Measurements from ENCODE around the gene A3GALT2. TPM values are rescaled to one million over a fixed set of nuclear protein-coding genes. Genes with fewer than 3 reads are reported as not detected.

The A3GALT2 gene
- total and polyA plus RNA-seq, 2 donors (not counting 1 experiment from before 2014, with no cell fraction given) = not detected

DNA sequence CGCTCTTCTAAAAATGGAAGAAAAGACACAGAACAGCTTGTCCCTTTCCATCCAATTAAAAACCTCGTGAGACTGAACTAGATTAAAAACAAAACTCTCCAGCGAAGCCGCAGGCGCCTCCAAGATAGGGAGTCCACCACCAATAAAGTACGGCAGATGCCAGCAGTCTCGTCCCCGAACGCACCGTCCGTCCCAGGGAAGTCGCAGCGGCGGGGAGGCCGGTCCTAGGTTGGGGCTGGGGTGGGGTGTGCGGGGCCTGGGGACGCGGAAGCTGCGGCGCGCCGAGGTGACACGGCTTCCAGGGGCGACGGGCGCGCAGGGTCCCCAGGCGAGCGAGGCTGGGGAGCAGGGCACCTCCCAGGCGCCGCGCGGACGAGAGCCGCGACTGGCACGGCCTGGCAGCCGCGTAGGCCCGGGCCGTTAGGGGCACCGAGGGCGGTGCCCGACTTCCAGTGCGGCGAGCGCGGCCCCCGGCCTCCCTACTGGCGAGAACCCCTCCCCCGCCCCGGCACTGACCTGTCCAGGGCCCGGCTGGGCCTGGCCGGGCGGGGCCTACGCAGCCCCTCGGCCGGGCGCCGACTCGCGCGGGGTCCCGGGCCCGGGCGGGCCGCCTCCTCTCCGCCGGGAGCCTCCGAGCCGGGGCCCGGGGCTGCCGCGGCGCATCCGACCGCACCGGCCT, 28.3 kb upstream of the A3GALT2 start:
- Mint-ChIP-seq H3K27me3 (no peaks in the 10 kb centered on the region), H3K27ac (peak overlapping the region; percentile 89), H3K4me3 (peak overlapping the region; percentile 92), H3K9me3 (ENCODE audit: insufficient read depth) (no peaks in the 10 kb centered on the region), H3K4me1 (peaks cover 37% of the 10 kb centered on the region)
- Histone ChIP-seq H3K9me3 (ENCODE audit: control extremely low read depth in 1 of 3, control insufficient read depth in 2 of 3, insufficient read depth in 1 of 3, low read length in 2 of 3) (no peaks in the 10 kb centered on the region), H3K4me1 (ENCODE audit: control insufficient read depth in 2 of 2, insufficient read depth in 2 of 2, low read length in 2 of 2) (peaks cover 16 to 20% of the 10 kb centered on the region in 2 donors), H3K36me3 (replicated peaks in 1 of 2; ENCODE audit: control extremely low read depth in 1 of 2, control insufficient read depth in 1 of 2, extremely low read depth in 1 of 2, insufficient read depth in 2 of 2, low read length in 1 of 2) (peaks cover 0 to 2% of the 10 kb centered on the region in 2 experiments), H3K27me3 (replicated peaks in 1 of 4; ENCODE audit: control extremely low read depth in 1 of 4, control insufficient read depth in 3 of 4, insufficient read depth in 4 of 4, low read length in 3 of 4) (peaks cover 0 to 3% (median 0%) of the 10 kb centered on the region in 4 experiments), H3K27ac (ENCODE audit: low read length in 2 of 2) (peak overlapping the region in 1 of 2 donors; percentile 54), H4K20me1 (ENCODE audit: control insufficient read depth, insufficient read depth, low read length, poor library complexity, severe bottlenecking) (peaks cover 22% of the 10 kb centered on the region), H3K4me2 (replicated peaks; ENCODE audit: low read depth, low read length, poor library complexity, severe bottlenecking) (peak overlapping the region; percentile 94), H2AFZ (ENCODE audit: insufficient read depth, low read depth, low read length, poor library complexity, severe bottlenecking) (peak overlapping the region; percentile 59), H3K9ac (ENCODE audit: low read length) (peak overlapping the region; percentile 70), H3K79me2 (ENCODE audit: control insufficient read depth, insufficient read depth, low read length) (peaks cover 49% of the 10 kb centered on the region), H3K4me3 (ENCODE audit: control extremely low read depth in 1 of 5, extremely low read depth in 1 of 5, insufficient read depth in 1 of 5, low read depth in 2 of 5, low read length in 4 of 5) (peak overlapping the region; percentile 43 to 92 (median 69))
- DNase-seq = peak; percentile 69
- POLR2A ChIA-PET = no interaction called here
- under 1% methylated on average over 78 of the region's 78 CpGs for WGBS (ENCODE audit: insufficient coverage)
- CTCF ChIA-PET = interaction anchor here (0.8 to 2.3 kb wide), 2 partner anchors 18 to 222 kb away, joined by 3 to 10 read pairs; no protein-coding TSS in a partner anchor
- intact Hi-C loops (cut with micrococcal nuclease) = loop anchor here (1.0 kb wide), 1 partner anchor 94 kb away; no protein-coding TSS in a partner anchor
- ATAC-seq (ENCODE audit: low read depth) = peak; percentile 26
- TF ChIP-seq EZH2 (IDR thresholded peaks at IDR 0.05; ENCODE audit: borderline replicate concordance, insufficient read depth, low read depth, low read length, poor library complexity, severe bottlenecking) = no peak
- TF ChIP-seq, protein P1, sequence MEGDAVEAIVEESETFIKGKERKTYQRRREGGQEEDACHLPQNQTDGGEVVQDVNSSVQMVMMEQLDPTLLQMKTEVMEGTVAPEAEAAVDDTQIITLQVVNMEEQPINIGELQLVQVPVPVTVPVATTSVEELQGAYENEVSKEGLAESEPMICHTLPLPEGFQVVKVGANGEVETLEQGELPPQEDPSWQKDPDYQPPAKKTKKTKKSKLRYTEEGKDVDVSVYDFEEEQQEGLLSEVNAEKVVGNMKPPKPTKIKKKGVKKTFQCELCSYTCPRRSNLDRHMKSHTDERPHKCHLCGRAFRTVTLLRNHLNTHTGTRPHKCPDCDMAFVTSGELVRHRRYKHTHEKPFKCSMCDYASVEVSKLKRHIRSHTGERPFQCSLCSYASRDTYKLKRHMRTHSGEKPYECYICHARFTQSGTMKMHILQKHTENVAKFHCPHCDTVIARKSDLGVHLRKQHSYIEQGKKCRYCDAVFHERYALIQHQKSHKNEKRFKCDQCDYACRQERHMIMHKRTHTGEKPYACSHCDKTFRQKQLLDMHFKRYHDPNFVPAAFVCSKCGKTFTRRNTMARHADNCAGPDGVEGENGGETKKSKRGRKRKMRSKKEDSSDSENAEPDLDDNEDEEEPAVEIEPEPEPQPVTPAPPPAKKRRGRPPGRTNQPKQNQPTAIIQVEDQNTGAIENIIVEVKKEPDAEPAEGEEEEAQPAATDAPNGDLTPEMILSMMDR (IDR thresholded peaks at IDR 0.05) = no peak

DNA sequence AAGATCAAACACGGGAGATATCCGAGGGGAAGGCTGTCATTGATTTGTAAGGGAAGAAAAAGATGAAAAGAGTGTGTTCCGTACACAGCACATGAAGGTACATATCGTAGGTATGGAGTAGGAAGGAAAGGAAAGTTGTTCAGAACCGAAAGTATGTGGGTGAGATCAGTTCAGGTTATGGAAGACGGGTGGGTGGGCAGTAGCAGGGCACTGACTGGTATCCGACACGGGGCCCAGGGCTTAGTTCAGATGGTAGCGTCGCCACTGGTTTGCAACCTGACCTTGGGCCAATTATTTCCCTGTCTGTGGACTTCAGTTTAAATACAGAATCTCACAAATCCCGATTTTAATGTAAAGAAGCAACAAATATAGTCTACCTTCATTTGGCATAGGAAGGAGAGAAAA, 27.8 kb upstream of the A3GALT2 start:
- Histone ChIP-seq H3K4me1 (ENCODE audit: control insufficient read depth in 2 of 2, insufficient read depth in 2 of 2, low read length in 2 of 2) (peaks cover 16 to 20% of the 10 kb centered on the region in 2 donors), H4K20me1 (ENCODE audit: control insufficient read depth, insufficient read depth, low read length, poor library complexity, severe bottlenecking) (peaks cover 28% of the 10 kb centered on the region), H3K9me3 (ENCODE audit: control extremely low read depth in 1 of 3, control insufficient read depth in 2 of 3, insufficient read depth in 1 of 3, low read length in 2 of 3) (no peaks in the 10 kb centered on the region), H3K4me2 (replicated peaks; ENCODE audit: low read depth, low read length, poor library complexity, severe bottlenecking) (peak overlapping the region; percentile 94), H3K4me3 (ENCODE audit: control extremely low read depth in 1 of 5, extremely low read depth in 1 of 5, insufficient read depth in 1 of 5, low read depth in 2 of 5, low read length in 4 of 5) (peak overlapping the region; percentile 43 to 92 (median 69)), H3K9ac (ENCODE audit: low read length) (peak overlapping the region; percentile 70), H3K79me2 (ENCODE audit: control insufficient read depth, insufficient read depth, low read length) (peaks cover 51% of the 10 kb centered on the region), H3K27me3 (replicated peaks in 1 of 4; ENCODE audit: control extremely low read depth in 1 of 4, control insufficient read depth in 3 of 4, insufficient read depth in 4 of 4, low read length in 3 of 4) (peaks cover 0 to 3% (median 0%) of the 10 kb centered on the region in 4 experiments), H3K36me3 (replicated peaks in 1 of 2; ENCODE audit: control extremely low read depth in 1 of 2, control insufficient read depth in 1 of 2, extremely low read depth in 1 of 2, insufficient read depth in 2 of 2, low read length in 1 of 2) (peaks cover 0 to 2% of the 10 kb centered on the region in 2 experiments), H2AFZ (ENCODE audit: insufficient read depth, low read depth, low read length, poor library complexity, severe bottlenecking) (peak overlapping the region; percentile 59), H3K27ac (ENCODE audit: low read length in 2 of 2) (peak overlapping the region in 1 of 2 donors; percentile 54)
- no peak for TF ChIP-seq EZH2 (IDR thresholded peaks at IDR 0.05; ENCODE audit: borderline replicate concordance, insufficient read depth, low read depth, low read length, poor library complexity, severe bottlenecking)
- TF ChIP-seq, protein P1 (IDR thresholded peaks at IDR 0.05) = no peak
- intact Hi-C loops (cut with micrococcal nuclease) = loop anchor here (1.0 kb wide), 1 partner anchor 93 kb away; no protein-coding TSS in a partner anchor
- peak overlapping the region; percentile 92 for H3K4me3 Mint-ChIP-seq
- WGBS (ENCODE audit: insufficient coverage) = 9% methylated on average over 6 of the region's 11 CpGs
- peak overlapping the region; percentile 89 for H3K27ac Mint-ChIP-seq
- H3K9me3 Mint-ChIP-seq (ENCODE audit: insufficient read depth) = no peaks in the 10 kb centered on the region
- H3K27me3 Mint-ChIP-seq = no peaks in the 10 kb centered on the region
- ATAC-seq (ENCODE audit: low read depth) (no peak), DNase-seq (peak; percentile 36)
- CTCF ChIA-PET = interaction anchor here (0.8 kb wide), 1 partner anchor 222 kb away, joined by 3 read pairs; no protein-coding TSS in a partner anchor
- POLR2A ChIA-PET = no interaction called here
- H3K4me1 Mint-ChIP-seq = peaks cover 37% of the 10 kb centered on the region
